ENCODE measurements around the gene CYLC1. TPM values are rescaled to one million over a fixed set of nuclear protein-coding genes. Genes with fewer than 3 reads are reported as not detected.

The CYLC1 gene, protein sequence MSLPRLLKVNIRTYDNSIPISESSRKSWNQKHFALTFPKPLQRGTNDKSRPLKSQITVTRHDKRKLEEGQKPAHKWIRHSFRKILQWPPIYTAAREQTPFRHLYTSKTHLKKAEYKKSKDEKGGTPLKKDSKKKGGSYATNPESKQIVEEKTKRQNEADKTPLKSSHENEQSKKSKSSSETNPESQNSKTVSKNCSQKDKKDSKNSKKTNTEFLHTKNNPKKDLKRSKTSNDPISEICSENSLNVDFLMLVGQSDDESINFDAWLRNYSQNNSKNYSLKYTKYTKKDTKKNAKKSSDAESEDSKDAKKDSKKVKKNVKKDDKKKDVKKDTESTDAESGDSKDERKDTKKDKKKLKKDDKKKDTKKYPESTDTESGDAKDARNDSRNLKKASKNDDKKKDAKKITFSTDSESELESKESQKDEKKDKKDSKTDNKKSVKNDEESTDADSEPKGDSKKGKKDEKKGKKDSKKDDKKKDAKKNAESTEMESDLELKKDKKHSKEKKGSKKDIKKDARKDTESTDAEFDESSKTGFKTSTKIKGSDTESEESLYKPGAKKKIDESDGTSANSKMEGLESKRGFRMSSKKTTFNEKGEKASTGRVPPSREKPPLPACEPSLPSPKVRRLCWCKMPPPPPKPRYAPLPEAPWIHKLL
- total RNA-seq: not detected

DNA sequence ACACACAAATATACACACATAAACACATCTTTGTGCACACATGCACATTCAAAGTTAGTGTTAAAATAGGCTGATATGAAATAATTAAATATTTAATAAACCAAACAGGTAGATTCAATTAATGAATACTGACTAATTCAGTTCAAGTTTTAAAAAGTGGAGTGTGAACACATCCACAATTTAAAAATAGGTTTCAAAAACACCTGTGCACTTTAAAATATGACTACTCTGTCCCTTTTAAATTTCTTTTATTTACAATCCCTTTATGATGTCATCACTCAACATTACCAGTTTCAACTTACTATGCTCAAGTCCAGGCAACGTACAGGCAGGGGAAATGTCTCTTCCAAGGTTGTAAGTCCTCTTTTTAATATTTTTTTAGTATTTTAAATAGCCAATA is at the start of gene CYLC1:
CYLC1 (plus strand) TSS at position 301 of the 400 bp plus-strand sequence; CDS start at position 338, 37 bp downstream.
- H3K4me3 Mint-ChIP-seq: no peak within 1 kb of the TSS
- DNase-seq (ENCODE audit: low spot score) (no peak), ATAC-seq (no peak)
- H3K27ac Mint-ChIP-seq: no peak within 1 kb of the TSS
- peaks cover 6% of the 10 kb centered on the region for H3K36me3 Mint-ChIP-seq
- no peaks in the 10 kb centered on the region for H3K27me3 Mint-ChIP-seq
- H3K9me3 Mint-ChIP-seq: peaks cover 9% of the 10 kb centered on the region
- no peaks in the 10 kb centered on the region for H3K4me1 Mint-ChIP-seq (ENCODE audit: low read depth in 2 of 2)

DNA sequence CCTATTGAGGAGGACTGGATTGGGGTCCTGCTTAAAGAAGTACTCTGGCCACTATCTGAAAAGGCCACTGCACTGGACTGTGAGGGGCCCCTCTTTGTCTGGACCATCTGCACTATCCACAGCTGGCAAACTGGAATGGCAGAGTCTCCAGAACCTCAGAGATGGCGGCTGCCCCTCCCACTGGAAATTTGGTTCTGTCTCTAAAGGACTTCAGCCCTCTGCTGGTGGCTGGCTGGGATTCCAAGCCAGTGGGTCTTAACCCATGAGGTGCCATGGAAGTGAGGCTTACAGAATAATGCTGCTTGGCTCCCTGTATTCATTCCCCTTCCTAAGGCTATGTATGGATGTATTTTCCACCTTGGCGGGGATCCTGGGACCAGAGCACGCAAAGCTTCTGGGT is 41.6 kb upstream of the CYLC1 start:
- H3K27ac Mint-ChIP-seq: no peak overlapping the region
- ATAC-seq (no peak), DNase-seq (ENCODE audit: low spot score) (no peak)
- peaks cover 12% of the 10 kb centered on the region for H3K9me3 Mint-ChIP-seq
- H3K4me3 Mint-ChIP-seq: no peak overlapping the region
- H3K4me1 Mint-ChIP-seq (ENCODE audit: low read depth in 2 of 2): no peaks in the 10 kb centered on the region
- peaks cover 0 to 2% of the 10 kb centered on the region in 2 donors for H3K27me3 Mint-ChIP-seq
- H3K36me3 Mint-ChIP-seq: peaks cover 6% of the 10 kb centered on the region

DNA sequence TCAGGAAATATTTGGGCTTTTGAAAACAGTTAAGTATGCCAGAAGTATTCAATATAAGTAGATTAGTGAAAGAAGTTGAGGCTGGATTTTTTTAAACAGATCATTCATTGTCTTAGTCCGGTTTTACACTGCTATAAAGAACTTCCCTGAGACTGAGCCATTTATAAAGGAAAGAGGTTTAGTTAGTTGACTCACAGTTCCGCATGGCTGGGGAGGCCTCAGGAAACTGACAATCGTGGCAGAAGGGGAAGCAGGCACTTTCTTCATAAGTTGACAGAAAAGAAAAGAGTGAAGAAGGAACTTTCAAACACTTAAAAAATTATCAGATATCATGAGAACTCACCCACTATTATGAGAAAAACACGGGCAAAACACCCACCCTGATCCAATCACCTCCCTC is 31.1 kb upstream of the CYLC1 start:
- H3K36me3 Mint-ChIP-seq: no peaks in the 10 kb centered on the region
- DNase-seq (ENCODE audit: low spot score) (no peak), ATAC-seq (no peak)
- no peaks in the 10 kb centered on the region for H3K4me1 Mint-ChIP-seq (ENCODE audit: low read depth in 2 of 2)
- peaks cover 6% of the 10 kb centered on the region for H3K9me3 Mint-ChIP-seq
- H3K27me3 Mint-ChIP-seq: no peaks in the 10 kb centered on the region
- H3K27ac Mint-ChIP-seq: no peak overlapping the region
- H3K4me3 Mint-ChIP-seq: no peak overlapping the region

DNA sequence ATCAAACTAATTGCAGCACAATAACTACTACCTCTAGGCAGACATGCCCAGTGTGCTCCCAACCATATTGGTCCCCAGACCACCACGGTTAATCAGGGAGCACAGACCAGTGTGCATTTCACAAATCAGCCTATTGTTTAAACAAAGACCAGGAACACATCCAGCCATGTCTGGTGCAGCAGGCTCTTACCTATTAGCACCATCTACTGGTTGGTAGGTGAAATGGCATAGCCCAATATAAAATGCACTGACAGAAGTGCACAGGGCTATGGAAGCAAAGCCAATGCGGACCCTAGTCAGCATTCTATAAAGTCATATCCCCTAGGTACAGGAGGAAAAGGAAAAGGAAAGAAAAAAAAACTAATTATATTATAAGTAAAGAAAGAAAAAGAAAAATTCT is 15.5 kb upstream of the CYLC1 start:
- Mint-ChIP-seq H3K27ac (no peak overlapping the region), H3K9me3 (peaks cover 4% of the 10 kb centered on the region), H3K27me3 (no peaks in the 10 kb centered on the region), H3K4me1 (ENCODE audit: low read depth in 2 of 2) (no peaks in the 10 kb centered on the region), H3K4me3 (no peak overlapping the region), H3K36me3 (no peaks in the 10 kb centered on the region)
- no peak for DNase-seq (ENCODE audit: low spot score)
- no peak for ATAC-seq

DNA sequence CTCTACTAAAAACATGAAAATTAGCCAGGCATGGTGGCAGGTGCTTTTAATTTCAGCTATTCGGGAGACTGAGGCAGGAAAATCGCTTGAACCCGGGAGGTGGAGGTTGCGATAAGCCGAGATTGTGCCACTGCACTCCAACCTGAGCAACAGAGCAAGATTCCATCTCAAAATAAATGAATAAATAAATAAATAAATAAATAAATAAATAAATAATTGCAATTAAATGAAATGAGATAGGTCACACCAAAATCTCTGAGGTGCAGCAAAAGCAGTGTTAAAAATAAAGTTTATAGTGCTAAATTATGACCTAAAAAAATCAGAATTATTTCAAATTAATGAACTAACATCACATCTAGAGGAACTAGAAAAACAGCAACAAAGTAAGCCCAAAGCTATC is 13.6 kb upstream of the CYLC1 start:
- H3K4me1 Mint-ChIP-seq (ENCODE audit: low read depth in 2 of 2): no peaks in the 10 kb centered on the region
- ATAC-seq (no peak), DNase-seq (ENCODE audit: low spot score) (no peak)
- H3K27me3 Mint-ChIP-seq: no peaks in the 10 kb centered on the region
- H3K9me3 Mint-ChIP-seq: no peaks in the 10 kb centered on the region
- no peak overlapping the region for H3K4me3 Mint-ChIP-seq
- H3K27ac Mint-ChIP-seq: no peak overlapping the region
- H3K36me3 Mint-ChIP-seq: no peaks in the 10 kb centered on the region

DNA sequence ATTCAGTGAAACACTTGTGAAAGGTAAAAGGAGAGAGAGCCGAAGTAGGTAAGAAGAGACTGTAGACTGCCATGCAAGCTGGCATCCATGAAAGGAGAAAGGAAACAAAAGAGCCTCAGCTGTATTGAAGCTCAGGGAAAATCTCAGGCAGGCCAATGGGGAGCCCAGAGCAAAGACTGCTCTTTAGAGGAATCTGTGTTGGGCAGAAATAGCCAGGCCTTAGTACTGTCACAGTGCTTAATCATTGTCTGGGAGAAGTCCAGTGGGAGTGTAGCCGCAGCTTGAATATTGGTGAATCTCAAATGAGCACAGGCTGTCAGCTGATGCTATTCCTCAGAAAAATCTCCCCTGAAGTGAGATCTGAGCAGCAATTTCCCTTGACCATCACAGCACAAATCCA is 27.6 kb downstream of the CYLC1 start:
- no peak overlapping the region for H3K4me3 Mint-ChIP-seq
- no peaks in the 10 kb centered on the region for H3K4me1 Mint-ChIP-seq (ENCODE audit: low read depth in 2 of 2)
- H3K27ac Mint-ChIP-seq: no peak overlapping the region
- peaks cover 0 to 3% of the 10 kb centered on the region in 2 donors for H3K27me3 Mint-ChIP-seq
- peaks cover 3% of the 10 kb centered on the region for H3K9me3 Mint-ChIP-seq
- ATAC-seq: no peak
- DNase-seq (ENCODE audit: low spot score): no peak
- H3K36me3 Mint-ChIP-seq: no peaks in the 10 kb centered on the region

DNA sequence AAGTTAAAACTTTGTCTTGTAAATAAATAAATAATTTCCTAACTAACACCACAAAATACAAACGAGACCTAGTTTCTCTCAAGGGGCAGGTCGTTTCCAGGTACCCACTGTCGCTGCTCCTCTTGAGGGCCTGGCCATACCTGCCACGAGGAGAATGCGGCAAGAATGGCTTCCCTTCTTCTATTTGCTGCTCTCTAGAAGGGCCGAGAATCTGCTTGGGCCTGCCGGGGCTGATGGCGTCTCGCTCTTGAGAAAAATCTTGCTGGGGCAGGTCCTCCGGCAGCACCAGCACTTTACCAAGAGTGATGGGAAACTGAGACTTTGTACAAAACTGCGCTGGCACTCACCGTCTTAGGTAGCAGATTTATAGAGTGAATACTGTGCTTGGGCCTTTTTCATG is 31.5 kb downstream of the CYLC1 start:
- Mint-ChIP-seq H3K27ac (no peak overlapping the region), H3K4me3 (no peak overlapping the region), H3K4me1 (ENCODE audit: low read depth in 2 of 2) (no peaks in the 10 kb centered on the region), H3K27me3 (no peaks in the 10 kb centered on the region), H3K36me3 (no peaks in the 10 kb centered on the region), H3K9me3 (peaks cover 3% of the 10 kb centered on the region)
- no peak for ATAC-seq
- no peak for DNase-seq (ENCODE audit: low spot score)

DNA sequence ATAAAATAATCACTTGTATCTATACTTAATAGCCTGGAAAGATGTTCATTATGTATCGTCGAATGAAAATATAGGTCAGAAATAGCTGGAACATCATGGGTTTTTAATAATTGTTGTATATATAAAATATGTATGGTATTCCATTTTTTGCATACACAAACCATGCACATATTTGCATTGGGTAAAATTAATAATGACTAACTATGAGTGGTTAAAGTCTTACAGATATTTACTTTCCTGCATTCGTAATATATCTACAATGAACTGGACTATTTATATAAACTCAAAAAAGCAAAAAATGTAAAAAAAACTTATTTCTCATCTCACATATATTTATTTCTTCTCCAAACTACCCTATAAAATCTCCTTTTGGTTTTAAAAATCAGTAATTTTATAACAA is 46.0 kb downstream of the CYLC1 start:
- H3K36me3 Mint-ChIP-seq: no peaks in the 10 kb centered on the region
- H3K4me1 Mint-ChIP-seq (ENCODE audit: low read depth in 2 of 2): no peaks in the 10 kb centered on the region
- no peaks in the 10 kb centered on the region for H3K27me3 Mint-ChIP-seq
- no peak for DNase-seq (ENCODE audit: low spot score)
- no peak overlapping the region for H3K27ac Mint-ChIP-seq
- H3K9me3 Mint-ChIP-seq: peaks cover 3% of the 10 kb centered on the region
- H3K4me3 Mint-ChIP-seq: no peak overlapping the region
- ATAC-seq: no peak

DNA sequence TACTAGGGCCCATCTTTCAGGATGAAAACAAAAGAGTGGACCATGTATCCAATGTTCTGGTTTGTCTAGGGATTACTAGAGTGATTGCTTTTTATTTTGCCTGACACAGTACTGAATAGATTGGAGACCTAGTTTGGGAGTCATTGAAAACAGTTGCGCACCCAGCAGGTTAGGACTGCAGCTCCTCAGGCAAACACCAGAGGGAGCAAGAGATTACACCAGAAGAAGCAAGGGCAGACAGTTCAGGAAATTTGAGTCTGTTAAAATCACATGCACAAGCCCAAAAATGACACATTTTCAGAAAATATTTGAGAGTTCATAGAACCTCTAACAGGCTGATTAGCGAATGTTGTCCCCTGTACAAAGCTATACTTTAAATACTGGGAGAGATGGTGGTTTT is 55.6 kb downstream of the CYLC1 start:
- Mint-ChIP-seq H3K4me3 (no peak overlapping the region), H3K27ac (no peak overlapping the region), H3K36me3 (no peaks in the 10 kb centered on the region), H3K4me1 (ENCODE audit: low read depth in 2 of 2) (no peaks in the 10 kb centered on the region), H3K27me3 (no peaks in the 10 kb centered on the region), H3K9me3 (no peaks in the 10 kb centered on the region)
- ATAC-seq: no peak
- DNase-seq (ENCODE audit: low spot score): no peak

DNA sequence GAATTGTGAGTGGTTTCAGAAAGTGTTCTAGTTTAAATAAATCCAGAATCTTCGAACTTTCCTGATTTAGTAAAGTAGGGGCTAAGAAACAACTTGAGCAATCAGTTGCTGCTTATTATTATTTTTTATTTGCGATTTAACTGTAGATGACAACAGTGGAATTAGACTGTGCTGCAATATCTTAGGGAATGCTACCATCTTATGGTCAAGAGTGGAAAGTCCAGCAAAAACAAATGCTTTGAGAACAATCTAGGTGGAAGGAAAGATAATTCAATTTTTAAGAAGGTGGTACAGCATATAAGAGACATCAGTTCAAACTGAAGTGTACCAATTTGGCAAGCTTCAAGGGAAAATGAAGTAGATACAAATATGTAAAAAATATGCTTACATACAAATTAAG is 73.3 kb downstream of the CYLC1 start:
- H3K36me3 Mint-ChIP-seq: no peaks in the 10 kb centered on the region
- H3K4me3 Mint-ChIP-seq: no peak overlapping the region
- H3K4me1 Mint-ChIP-seq (ENCODE audit: low read depth in 2 of 2): no peaks in the 10 kb centered on the region
- H3K27ac Mint-ChIP-seq: no peak overlapping the region
- peaks cover 2% of the 10 kb centered on the region for H3K9me3 Mint-ChIP-seq
- DNase-seq (ENCODE audit: low spot score) (no peak), ATAC-seq (no peak)
- H3K27me3 Mint-ChIP-seq: no peaks in the 10 kb centered on the region

Measured in natural killer cell treated with Interleukin-12 subunit alpha and Interleukin-12 subunit beta and Interleukin-15 and Interleukin-18, amount 100 ng/mL, for 72 hours (primary cell).